ENCODE results near the gene GNG10. TPM values are rescaled to one million over a fixed set of nuclear protein-coding genes. Genes with fewer than 3 reads are reported as not detected.

Gene GNG10
- total RNA-seq, 1 donor from 2014 or later, result 88.4 TPM

- no peaks in the 10 kb centered on the region for H3K27me3 ChIP-seq (ENCODE audit: control insufficient read depth, insufficient read depth, low read length)
- H3K36me3 ChIP-seq (ENCODE audit: control insufficient read depth, insufficient read depth, low read length), result no peaks in the 10 kb centered on the region
- DNase-seq (ENCODE audit: low read depth), result no peak
- H3K4me3 ChIP-seq (ENCODE audit: low read depth, low read length), result no peak overlapping the region
- no peak for TF ChIP-seq CTCF (IDR thresholded peaks at IDR 0.05; ENCODE audit: insufficient read depth, low read length, poor library complexity, severe bottlenecking)
Measured at GRCh38 chr9:111683392-111683791, 22.0 kb downstream of the GNG10 start.

DNA sequence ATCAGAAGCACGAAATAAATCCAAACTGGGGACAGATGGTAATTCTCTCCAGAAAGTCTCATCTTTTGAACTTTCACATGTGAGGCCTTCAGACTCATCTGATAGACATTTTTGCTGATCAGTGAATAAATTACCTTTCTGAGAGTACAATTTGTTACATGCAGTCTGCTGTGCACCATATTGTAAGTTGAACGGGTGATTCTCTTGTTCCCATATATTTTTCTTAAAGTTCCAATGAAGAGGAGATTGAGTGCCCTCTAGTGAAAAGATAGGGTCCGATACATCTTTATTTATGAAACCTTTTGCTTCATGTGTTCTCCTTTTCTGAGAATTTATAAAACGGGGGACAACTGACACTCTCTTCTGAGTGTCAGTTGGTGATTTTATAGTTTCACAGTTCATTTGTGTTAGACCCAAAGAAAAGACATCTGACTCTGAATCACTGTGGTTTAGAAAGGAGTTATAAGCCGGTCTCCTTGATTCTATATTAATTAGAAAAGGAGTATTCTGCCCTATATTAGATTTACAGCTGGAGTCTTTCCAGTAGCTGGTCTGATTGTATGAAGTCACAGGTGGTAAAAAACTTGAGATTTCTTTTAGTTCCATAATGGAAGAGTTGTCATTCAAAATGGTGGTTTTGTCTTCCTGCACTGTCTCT, 30.4 kb downstream of the GNG10 start:
- Histone ChIP-seq H3K4me3 (ENCODE audit: low read depth, low read length) (no peak overlapping the region), H3K27me3 (ENCODE audit: control insufficient read depth, insufficient read depth, low read length) (no peaks in the 10 kb centered on the region), H3K36me3 (ENCODE audit: control insufficient read depth, insufficient read depth, low read length) (no peaks in the 10 kb centered on the region)
- TF ChIP-seq CTCF (IDR thresholded peaks at IDR 0.05; ENCODE audit: insufficient read depth, low read length, poor library complexity, severe bottlenecking), result peak; percentile 47
- no peak for DNase-seq (ENCODE audit: low read depth)

DNA sequence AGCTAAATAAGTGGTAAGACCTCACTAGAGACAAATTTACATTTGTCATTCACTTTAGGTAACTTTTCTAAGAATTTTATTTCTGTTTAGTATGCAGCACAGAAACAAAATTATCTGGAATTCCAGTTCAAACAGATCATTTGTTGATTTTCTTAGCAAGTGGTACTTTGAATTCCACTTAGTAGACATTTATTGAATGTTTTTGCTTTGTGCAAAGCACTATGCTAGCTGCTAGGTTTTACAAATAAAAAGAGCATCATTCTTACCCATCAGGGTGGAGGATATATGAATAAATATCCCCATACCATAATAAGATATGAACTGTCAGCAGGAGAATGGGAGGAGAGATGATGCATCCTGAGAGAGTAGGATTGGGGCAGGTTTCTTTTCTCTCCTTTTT, 35.4 kb downstream of the GNG10 start:
- TF ChIP-seq CTCF (IDR thresholded peaks at IDR 0.05; ENCODE audit: insufficient read depth, low read length, poor library complexity, severe bottlenecking), result no peak
- H3K27me3 ChIP-seq (ENCODE audit: control insufficient read depth, insufficient read depth, low read length), result no peaks in the 10 kb centered on the region
- H3K4me3 ChIP-seq (ENCODE audit: low read depth, low read length), result no peak overlapping the region
- H3K36me3 ChIP-seq (ENCODE audit: control insufficient read depth, insufficient read depth, low read length), result no peaks in the 10 kb centered on the region
- DNase-seq (ENCODE audit: low read depth), result no peak

DNA sequence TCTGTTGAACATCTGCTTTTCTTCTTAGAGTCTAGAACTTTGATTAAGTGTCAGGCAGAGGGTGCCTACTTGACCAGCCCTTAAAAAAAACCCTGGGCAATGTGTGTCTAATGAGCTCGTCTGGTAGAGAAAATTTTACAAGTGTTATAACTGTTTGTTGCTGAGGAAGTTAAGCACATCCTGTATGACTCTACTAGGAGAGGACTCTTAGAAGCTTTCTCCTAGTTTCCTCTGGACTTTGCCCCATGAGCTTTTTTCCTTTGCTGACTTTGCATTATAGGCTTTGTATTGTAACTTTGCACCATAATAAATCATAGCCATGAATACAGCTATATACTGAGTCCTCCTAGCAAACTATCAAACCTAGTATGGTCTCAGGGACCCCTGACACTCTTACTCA, 39.4 kb downstream of the GNG10 start:
- H3K27me3 ChIP-seq (ENCODE audit: control insufficient read depth, insufficient read depth, low read length), result no peaks in the 10 kb centered on the region
- TF ChIP-seq CTCF (IDR thresholded peaks at IDR 0.05; ENCODE audit: insufficient read depth, low read length, poor library complexity, severe bottlenecking), result no peak
- H3K4me3 ChIP-seq (ENCODE audit: low read depth, low read length), result no peak overlapping the region
- H3K36me3 ChIP-seq (ENCODE audit: control insufficient read depth, insufficient read depth, low read length), result no peaks in the 10 kb centered on the region
- no peak for DNase-seq (ENCODE audit: low read depth)

DNA sequence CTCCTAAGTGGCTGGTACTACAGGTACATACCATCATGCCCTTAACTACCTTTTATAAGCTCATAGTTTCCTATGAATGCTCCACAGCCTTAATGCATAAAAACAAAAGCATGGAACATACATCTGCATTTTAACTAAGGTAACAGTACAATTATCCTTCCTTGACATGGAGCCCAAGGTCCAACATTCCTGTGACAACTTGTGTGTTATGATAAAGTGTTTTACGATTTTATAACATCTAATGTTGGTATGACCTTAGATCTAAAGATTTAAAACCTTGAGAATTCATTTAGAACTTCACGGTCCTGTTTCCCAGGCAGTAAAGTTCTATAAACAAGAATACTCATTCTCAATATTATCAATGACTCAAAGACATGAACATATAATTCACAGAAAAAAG, 43.1 kb downstream of the GNG10 start:
- H3K4me3 ChIP-seq (ENCODE audit: low read depth, low read length), result no peak overlapping the region
- TF ChIP-seq CTCF (IDR thresholded peaks at IDR 0.05; ENCODE audit: insufficient read depth, low read length, poor library complexity, severe bottlenecking), result no peak
- DNase-seq (ENCODE audit: low read depth), result no peak
- H3K36me3 ChIP-seq (ENCODE audit: control insufficient read depth, insufficient read depth, low read length), result no peaks in the 10 kb centered on the region
- no peaks in the 10 kb centered on the region for H3K27me3 ChIP-seq (ENCODE audit: control insufficient read depth, insufficient read depth, low read length)

DNA sequence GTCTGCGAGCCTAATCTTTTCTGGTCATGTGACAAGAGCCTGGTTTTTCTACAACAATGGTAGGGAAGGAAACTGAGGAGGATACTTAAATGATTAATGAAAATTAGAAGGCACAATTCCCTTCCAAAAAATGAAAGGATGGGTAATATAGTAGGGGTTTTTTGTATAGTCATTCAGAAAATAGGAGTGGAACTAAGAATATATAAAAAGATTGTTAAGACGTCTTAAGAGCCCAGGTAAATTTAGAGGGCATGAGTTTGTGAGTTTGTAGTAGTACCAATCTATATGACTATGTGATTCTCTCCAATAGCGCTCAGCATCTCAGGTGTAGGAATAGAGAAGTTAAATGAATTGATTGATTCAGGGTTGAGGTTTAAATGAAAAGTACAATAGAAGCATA, 50.1 kb downstream of the GNG10 start:
- DNase-seq (ENCODE audit: low read depth), result no peak
- Histone ChIP-seq H3K36me3 (ENCODE audit: control insufficient read depth, insufficient read depth, low read length) (no peaks in the 10 kb centered on the region), H3K27me3 (ENCODE audit: control insufficient read depth, insufficient read depth, low read length) (no peaks in the 10 kb centered on the region), H3K4me3 (ENCODE audit: low read depth, low read length) (no peak overlapping the region)
- TF ChIP-seq CTCF (IDR thresholded peaks at IDR 0.05; ENCODE audit: insufficient read depth, low read length, poor library complexity, severe bottlenecking), result no peak
